ENCODE results near the gene UBC.
"Not testable (repeated sequence)": the region's sequence is repeated elsewhere in the genome, so short reads cannot be mapped to it uniquely, and the experiment has no call there.

Gene UBC

GRCh38 chr12:124929649-124930419 is 15.4 kb upstream of the UBC start:
- no peak for DNase-seq

GRCh38 chr12:124928912-124929530 is 14.6 kb upstream of the UBC start:
- no peak for DNase-seq

- no peak for DNase-seq
These were observed 13.9 kb upstream of the UBC start for GRCh38 chr12:124928095-124928911.

- peak; percentile 97 for DNase-seq
These were observed 13.0 kb upstream of the UBC start for GRCh38 chr12:124927201-124928094.

- not testable (repeated sequence) for DNase-seq
These were observed 11.3 kb upstream of the UBC start for GRCh38 chr12:124925782-124926181.

GRCh38 chr12:124925117-124925516 is 10.7 kb upstream of the UBC start:
- DNase-seq, result no peak

GRCh38 chr12:124923905-124924734 is 9.7 kb upstream of the UBC start:
- DNase-seq, result no peak

- peak; percentile 60 for DNase-seq
These were observed 7.0 kb upstream of the UBC start for GRCh38 chr12:124921200-124922031.

GRCh38 chr12:124920353-124920935 is 6.0 kb upstream of the UBC start:
- no peak for DNase-seq

- DNase-seq, result no peak
These were observed 5.3 kb upstream of the UBC start for GRCh38 chr12:124919521-124920352.

GRCh38 chr12:124918622-124918988 is 4.2 kb upstream of the UBC start:
- not testable (repeated sequence) for DNase-seq

- DNase-seq, result no peak
These were observed 3.6 kb upstream of the UBC start for GRCh38 chr12:124917841-124918621.

GRCh38 chr12:124917135-124917840 is 2.8 kb upstream of the UBC start:
- DNase-seq, result peak; percentile 71

GRCh38 chr12:124916374-124917134 is 2.1 kb upstream of the UBC start:
- peak; percentile 36 for DNase-seq

GRCh38 chr12:124915239-124916236 is 1.1 kb upstream of the UBC start:
- peak; percentile 40 for DNase-seq

Measured in activated T-cell treated with anti-CD3 and anti-CD28 coated beads for 4 hours (primary cell).